MM.1S (cell line): ENCODE results near the gene EXOC4.

Experiments used
- DNase-seq: peaks from one replicate; pipeline ENCODE4 v3.0.0-alpha.2; 2015
- H2AFZ ChIP-seq: fragments of 300-600 bp; sonication (generic); 2 replicates; pipeline ENCODE4 v1.6.0; 2016; ENCODE audit warnings: antibody characterized with exemption, low read length
- H3F3A ChIP-seq: fragments of 300-600 bp; sonication (generic); 2 replicates; pipeline ENCODE4 v1.6.1; 2016; ENCODE audit warnings: mild to moderate bottlenecking, antibody characterized with exemption, low read length, moderate library complexity, mixed read lengths; ENCODE audit not compliant: insufficient read depth
- H3K27ac ChIP-seq: fragments of 300-600 bp; sonication (generic); 2 replicates; pipeline ENCODE4 v1.5.1; 2016; ENCODE audit warnings: mild to moderate bottlenecking, low read length
- H3K27me3 ChIP-seq: fragments of 300-600 bp; sonication (generic); replicated peaks from 2 replicates; pipeline ENCODE4 v1.6.0; 2016; ENCODE audit warnings: low read length; ENCODE audit not compliant: insufficient read depth
- H3K36me3 ChIP-seq: fragments of 300-600 bp; sonication (generic); replicated peaks from 2 replicates; pipeline ENCODE4 v1.6.1; 2016; ENCODE audit warnings: mild to moderate bottlenecking, low read length, mixed read lengths; ENCODE audit not compliant: insufficient read depth
- H3K4me1 ChIP-seq: fragments of 300-600 bp; sonication (generic); 2 replicates; pipeline ENCODE4 v1.6.1; 2016; ENCODE audit warnings: low read length, mixed read lengths
- H3K4me2 ChIP-seq: fragments of 300-600 bp; sonication (generic); 2 replicates; pipeline ENCODE4 v1.6.0; 2016; ENCODE audit warnings: low read depth, low read length
- H3K4me3 ChIP-seq: fragments of 300-600 bp; sonication (generic); 2 replicates; pipeline ENCODE4 v1.5.1; 2016; ENCODE audit warnings: low read length, mixed read lengths
- H3K79me2 ChIP-seq: fragments of 300-600 bp; sonication (generic); 2 replicates; pipeline ENCODE4 v1.6.1; 2016; ENCODE audit warnings: mixed run types, low read length, mixed read lengths
- H3K9ac ChIP-seq: fragments of 300-600 bp; sonication (generic); 2 replicates; pipeline ENCODE4 v1.6.1; 2016; ENCODE audit warnings: low read length, mixed read lengths
- H3K9me2 ChIP-seq: fragments of 300-600 bp; sonication (generic); replicated peaks from 2 replicates; pipeline ENCODE4 v1.6.1; 2016; ENCODE audit warnings: mild to moderate bottlenecking, low read length, mixed read lengths; ENCODE audit not compliant: insufficient read depth
- H3K9me3 ChIP-seq: fragments of 300-600 bp; sonication (generic); replicated peaks from 2 replicates; pipeline ENCODE4 v1.6.1; 2016; ENCODE audit warnings: mild to moderate bottlenecking, low read length, mixed read lengths; ENCODE audit not compliant: insufficient read depth
- H4K20me1 ChIP-seq: fragments of 300-600 bp; sonication (generic); 2 replicates; pipeline ENCODE4 v1.6.1; 2016; ENCODE audit warnings: mild to moderate bottlenecking, low read length, moderate library complexity, mixed read lengths; ENCODE audit not compliant: insufficient read depth
- EZH2 ChIP-seq: fragments of 300-600 bp; sonication (generic); optimal IDR thresholded peaks from 2 replicates; pipeline ENCODE3; 2017; ENCODE audit warnings: low read depth, mild to moderate bottlenecking, antibody characterized with exemption, low read length, mixed read lengths
- EZH2phosphoT487 ChIP-seq: fragments of 300-600 bp; sonication (generic); IDR thresholded peaks from 2 replicates; pipeline ENCODE4 v1.6.1; 2018; ENCODE audit warnings: antibody characterized with exemption, low read length
- TF ChIP-seq, protein P1 (sequence below): fragments of 300-600 bp; sonication (generic); IDR thresholded peaks from 2 replicates; pipeline ENCODE4 v1.5.1; 2016; ENCODE audit warnings: antibody characterized with exemption, low read length, mixed read lengths

EXOC4 gene

DNA sequence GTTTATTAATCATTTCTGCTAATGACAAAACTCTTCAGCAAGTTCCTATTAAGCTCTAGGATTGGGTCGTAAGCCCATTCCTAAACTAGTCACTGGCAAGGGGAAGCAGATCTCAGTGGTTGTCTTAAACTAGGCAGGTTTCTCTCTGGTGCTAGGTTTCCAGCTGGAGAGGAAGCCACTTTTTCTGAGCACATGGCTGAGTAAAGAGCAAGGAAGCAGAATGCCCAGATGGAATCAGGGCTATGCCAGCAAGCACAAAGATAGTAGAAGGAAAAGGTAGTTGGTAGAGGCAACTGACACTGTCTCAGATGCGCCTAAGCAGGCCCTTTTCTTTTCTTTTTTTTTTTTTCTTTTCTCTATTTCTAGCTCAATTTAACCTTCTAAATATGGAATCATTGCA lies 224.9 kb downstream of the EXOC4 start:
- Histone ChIP-seq H3K36me3 (0 out of 2 replicates have a peak, but pooled peaks cover 5% of the 10 kb centered on the region), H3K4me2 (no peak overlapping the region), H3K4me1 (no peaks in the 10 kb centered on the region), H3K9me3 (no peaks in the 10 kb centered on the region), H4K20me1 (no peaks in the 10 kb centered on the region), H3K27ac (no peak overlapping the region), H3K9me2 (no peaks in the 10 kb centered on the region), H3F3A (no peaks in the 10 kb centered on the region), H3K27me3 (no peaks in the 10 kb centered on the region), H3K4me3 (no peak overlapping the region), H3K79me2 (no peaks in the 10 kb centered on the region), H2AFZ (no peak overlapping the region), H3K9ac (no peak overlapping the region)
- no peak for TF ChIP-seq EZH2phosphoT487
- no peak for TF ChIP-seq EZH2
- TF ChIP-seq, protein P1, sequence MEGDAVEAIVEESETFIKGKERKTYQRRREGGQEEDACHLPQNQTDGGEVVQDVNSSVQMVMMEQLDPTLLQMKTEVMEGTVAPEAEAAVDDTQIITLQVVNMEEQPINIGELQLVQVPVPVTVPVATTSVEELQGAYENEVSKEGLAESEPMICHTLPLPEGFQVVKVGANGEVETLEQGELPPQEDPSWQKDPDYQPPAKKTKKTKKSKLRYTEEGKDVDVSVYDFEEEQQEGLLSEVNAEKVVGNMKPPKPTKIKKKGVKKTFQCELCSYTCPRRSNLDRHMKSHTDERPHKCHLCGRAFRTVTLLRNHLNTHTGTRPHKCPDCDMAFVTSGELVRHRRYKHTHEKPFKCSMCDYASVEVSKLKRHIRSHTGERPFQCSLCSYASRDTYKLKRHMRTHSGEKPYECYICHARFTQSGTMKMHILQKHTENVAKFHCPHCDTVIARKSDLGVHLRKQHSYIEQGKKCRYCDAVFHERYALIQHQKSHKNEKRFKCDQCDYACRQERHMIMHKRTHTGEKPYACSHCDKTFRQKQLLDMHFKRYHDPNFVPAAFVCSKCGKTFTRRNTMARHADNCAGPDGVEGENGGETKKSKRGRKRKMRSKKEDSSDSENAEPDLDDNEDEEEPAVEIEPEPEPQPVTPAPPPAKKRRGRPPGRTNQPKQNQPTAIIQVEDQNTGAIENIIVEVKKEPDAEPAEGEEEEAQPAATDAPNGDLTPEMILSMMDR = no peak
- DNase-seq = no peak

DNA sequence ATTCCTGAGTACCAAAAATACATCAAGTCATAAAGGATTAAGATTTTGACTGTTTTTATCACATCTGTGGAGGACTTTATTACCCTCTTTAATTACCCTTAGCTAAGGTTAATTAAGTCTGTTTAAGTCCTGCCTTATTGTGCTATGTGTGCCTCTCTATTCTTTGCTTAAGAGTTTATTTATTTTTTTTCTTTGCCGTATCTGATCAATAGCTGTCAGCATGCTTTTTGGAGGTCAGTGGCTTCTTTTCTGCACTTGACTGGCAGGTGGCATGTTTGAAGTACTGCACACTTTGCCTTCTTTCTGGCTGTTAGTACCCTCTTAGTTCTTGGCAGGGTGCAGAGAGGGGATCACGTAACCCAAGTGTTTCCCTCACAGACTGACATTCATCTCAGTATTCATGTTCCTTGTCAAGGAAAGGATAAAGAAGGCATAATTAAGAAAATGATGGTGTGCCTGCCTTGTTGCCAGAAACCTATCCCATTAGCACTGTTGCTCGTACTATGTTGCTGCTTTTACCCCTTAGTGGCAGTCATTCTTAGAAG lies 225.8 kb downstream of the EXOC4 start:
- TF ChIP-seq EZH2 (no peak), EZH2phosphoT487 (no peak)
- TF ChIP-seq, protein P1 = no peak
- Histone ChIP-seq H2AFZ (no peak overlapping the region), H3K9me3 (no peaks in the 10 kb centered on the region), H3K27me3 (no peaks in the 10 kb centered on the region), H3K4me1 (no peaks in the 10 kb centered on the region), H4K20me1 (no peaks in the 10 kb centered on the region), H3K4me3 (no peak overlapping the region), H3F3A (no peaks in the 10 kb centered on the region), H3K9me2 (no peaks in the 10 kb centered on the region), H3K9ac (no peak overlapping the region), H3K27ac (no peak overlapping the region), H3K79me2 (no peaks in the 10 kb centered on the region), H3K36me3 (0 out of 2 replicates have a peak, but pooled peaks cover 5% of the 10 kb centered on the region), H3K4me2 (no peak overlapping the region)
- no peak for DNase-seq

DNA sequence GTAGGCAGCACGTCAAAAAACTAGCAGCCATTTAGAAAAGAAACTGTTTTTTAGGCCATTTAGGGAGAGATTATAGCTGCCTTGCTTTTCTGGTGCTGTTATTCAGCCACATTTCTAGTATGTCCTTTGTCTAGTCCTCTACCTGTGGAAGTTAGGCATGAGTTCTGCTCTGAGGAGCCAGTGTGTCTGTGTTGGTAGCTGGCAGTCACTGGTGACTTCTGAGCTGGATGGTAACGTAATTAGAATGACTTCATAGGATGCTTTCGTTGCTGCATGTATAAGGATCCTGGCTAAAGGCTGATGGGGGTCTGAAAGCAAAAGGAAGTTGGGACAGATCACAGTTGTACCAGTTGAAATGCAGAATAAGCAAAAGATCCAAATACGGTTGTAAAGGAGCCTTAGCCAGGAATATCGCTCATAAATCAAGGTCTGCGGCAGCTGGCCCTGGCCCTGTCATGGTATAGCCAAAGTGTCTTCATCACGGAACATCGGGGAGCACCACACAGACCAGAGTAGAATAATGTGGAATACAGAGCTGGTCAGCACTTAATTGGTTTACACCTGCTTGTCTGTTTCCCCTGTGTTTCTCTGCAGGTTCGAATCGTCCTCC lies 226.7 kb downstream of the EXOC4 start:
- no peak for DNase-seq
- no peak overlapping the region for H3K9ac ChIP-seq
- no peaks in the 10 kb centered on the region for H3K27me3 ChIP-seq
- no peaks in the 10 kb centered on the region for H3K4me1 ChIP-seq
- 0 out of 2 replicates have a peak, but pooled peaks cover 5% of the 10 kb centered on the region for H3K36me3 ChIP-seq
- H3K9me3 ChIP-seq = no peaks in the 10 kb centered on the region
- TF ChIP-seq, protein P1 = no peak
- TF ChIP-seq EZH2 = no peak
- no peak for TF ChIP-seq EZH2phosphoT487
- no peaks in the 10 kb centered on the region for H3K79me2 ChIP-seq
- no peak overlapping the region for H3K4me3 ChIP-seq
- no peak overlapping the region for H3K27ac ChIP-seq
- H3K4me2 ChIP-seq = no peak overlapping the region
- no peak overlapping the region for H2AFZ ChIP-seq
- no peaks in the 10 kb centered on the region for H4K20me1 ChIP-seq
- H3K9me2 ChIP-seq = no peaks in the 10 kb centered on the region
- no peaks in the 10 kb centered on the region for H3F3A ChIP-seq
